ENCODE data around the gene RABL3.

Gene RABL3

GRCh38 chr3:120752230-120752629 lies 9.9 kb upstream of the RABL3 start:
- no peak for DNase-seq (ENCODE audit: low read depth)
- TF ChIP-seq, protein P1, sequence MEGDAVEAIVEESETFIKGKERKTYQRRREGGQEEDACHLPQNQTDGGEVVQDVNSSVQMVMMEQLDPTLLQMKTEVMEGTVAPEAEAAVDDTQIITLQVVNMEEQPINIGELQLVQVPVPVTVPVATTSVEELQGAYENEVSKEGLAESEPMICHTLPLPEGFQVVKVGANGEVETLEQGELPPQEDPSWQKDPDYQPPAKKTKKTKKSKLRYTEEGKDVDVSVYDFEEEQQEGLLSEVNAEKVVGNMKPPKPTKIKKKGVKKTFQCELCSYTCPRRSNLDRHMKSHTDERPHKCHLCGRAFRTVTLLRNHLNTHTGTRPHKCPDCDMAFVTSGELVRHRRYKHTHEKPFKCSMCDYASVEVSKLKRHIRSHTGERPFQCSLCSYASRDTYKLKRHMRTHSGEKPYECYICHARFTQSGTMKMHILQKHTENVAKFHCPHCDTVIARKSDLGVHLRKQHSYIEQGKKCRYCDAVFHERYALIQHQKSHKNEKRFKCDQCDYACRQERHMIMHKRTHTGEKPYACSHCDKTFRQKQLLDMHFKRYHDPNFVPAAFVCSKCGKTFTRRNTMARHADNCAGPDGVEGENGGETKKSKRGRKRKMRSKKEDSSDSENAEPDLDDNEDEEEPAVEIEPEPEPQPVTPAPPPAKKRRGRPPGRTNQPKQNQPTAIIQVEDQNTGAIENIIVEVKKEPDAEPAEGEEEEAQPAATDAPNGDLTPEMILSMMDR (conservative IDR thresholded peaks at IDR 0.05; ENCODE audit: control insufficient read depth, insufficient read depth, low read depth, low read length): no peak
- no peak overlapping the region for H3K4me3 ChIP-seq (ENCODE audit: control insufficient read depth, low read depth, low read length)

DNA sequence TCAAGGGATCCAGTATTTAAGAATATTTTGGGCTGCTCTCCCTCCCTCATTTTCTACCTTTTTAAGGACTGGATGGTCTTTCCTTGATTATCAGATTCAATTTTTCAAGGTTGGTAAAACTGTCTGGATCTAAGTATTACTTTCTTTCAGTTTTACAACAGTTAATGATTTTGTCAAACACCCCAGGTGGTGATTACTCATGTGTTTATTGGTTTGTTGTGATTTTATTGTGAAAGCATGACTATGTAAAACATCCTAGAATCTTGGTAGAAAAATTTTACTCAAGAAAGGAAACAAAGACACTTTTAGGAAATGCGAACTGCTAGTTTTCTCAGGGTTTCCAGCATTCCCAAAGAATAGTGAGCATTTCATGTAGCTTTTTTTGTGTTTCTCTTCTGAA lies 7.5 kb upstream of the RABL3 start:
- DNase-seq (ENCODE audit: low read depth): no peak

DNA sequence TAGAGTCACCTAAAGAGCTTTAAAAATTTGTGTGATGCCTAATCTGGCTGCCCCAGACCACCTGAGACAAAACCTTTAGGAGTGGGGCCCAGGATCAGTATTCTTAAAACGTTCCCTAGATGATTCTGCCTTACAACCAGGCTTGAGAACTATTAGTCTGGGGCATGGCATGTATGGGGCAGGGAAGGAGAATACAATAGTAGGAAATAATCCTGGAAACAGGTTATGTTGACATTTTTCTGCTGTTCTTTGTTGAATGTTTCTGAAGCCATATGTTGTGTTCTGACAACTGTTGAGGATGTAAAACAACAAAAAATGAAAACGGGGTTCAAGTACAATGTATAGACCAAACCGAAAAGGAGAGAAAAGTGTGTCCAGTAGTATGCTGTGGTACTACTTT lies 3.1 kb upstream of the RABL3 start:
- DNase-seq (ENCODE audit: low read depth): no peak
- H3K4me3 ChIP-seq (ENCODE audit: control insufficient read depth, low read depth, low read length): no peak overlapping the region
- TF ChIP-seq, protein P1 (conservative IDR thresholded peaks at IDR 0.05; ENCODE audit: control insufficient read depth, insufficient read depth, low read depth, low read length): no peak

More for the DNA sequence above, 7.5 kb upstream of the RABL3 start:
- H3K4me3 ChIP-seq (ENCODE audit: control insufficient read depth, low read depth, low read length): no peak overlapping the region
- TF ChIP-seq, protein P1 (conservative IDR thresholded peaks at IDR 0.05; ENCODE audit: control insufficient read depth, insufficient read depth, low read depth, low read length): no peak

DNA sequence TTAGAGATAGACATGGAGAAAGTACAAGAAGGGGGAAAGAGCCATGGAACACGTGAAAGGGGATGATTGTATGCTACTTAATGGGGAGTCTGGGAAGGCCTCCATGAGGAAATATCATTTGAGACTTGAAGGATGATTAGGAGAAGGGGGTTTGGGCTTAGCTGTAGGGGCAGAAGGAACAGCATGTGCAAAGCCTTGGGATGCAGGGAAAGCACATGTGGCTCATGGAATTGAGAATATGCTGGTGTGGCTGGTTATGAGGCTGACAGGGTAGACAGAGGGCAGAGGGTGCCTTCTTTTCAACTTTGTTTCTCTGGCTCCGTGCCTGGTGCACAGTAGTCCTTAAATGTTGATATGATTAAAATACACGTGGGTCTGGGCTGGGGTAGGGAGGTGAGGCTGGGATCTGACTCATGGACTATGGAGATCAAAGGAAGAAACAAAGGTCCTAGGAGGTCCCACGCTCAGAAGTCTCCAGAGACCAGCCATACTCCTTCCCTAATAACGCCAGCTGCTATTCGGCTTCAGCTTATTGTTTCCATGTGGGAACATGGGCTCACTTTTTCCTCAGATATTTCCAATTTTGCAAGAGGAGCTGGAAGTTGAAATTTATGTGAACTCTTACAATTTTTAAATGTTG lies 1.4 kb upstream of the RABL3 start:
- peak overlapping the region; percentile 96 for H3K4me3 ChIP-seq (ENCODE audit: control insufficient read depth, low read depth, low read length)
- peak; percentile 86 for DNase-seq (ENCODE audit: low read depth)
- TF ChIP-seq, protein P1 (conservative IDR thresholded peaks at IDR 0.05; ENCODE audit: control insufficient read depth, insufficient read depth, low read depth, low read length): no peak

DNA sequence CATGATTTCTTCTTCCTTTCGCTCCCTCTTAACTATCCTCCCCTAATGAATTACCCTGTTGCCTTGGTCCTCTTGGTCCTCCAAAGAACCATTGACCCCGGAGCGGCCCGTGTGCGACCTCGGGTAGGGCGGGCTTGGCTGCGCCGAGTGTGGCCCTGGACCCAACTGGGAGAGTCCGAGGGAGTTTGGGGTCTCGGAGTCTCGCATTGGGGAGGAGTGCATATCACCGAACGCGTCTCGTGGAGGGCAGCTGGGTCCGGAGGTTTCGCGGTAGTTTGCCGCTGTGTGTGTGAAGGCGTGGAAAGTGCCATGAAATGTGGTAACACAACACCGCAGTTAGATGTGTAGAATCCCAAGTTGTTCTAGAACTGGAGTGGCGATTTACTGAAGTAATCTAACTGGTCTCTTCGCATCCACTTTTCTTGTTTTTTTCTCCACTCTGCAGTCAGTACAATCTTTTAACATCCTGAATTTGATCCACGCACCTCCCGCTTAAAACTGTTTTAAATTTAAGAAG lies 591 bp upstream of the RABL3 start:
- peak overlapping the region; percentile 96 for H3K4me3 ChIP-seq (ENCODE audit: control insufficient read depth, low read depth, low read length)
- TF ChIP-seq, protein P1 (conservative IDR thresholded peaks at IDR 0.05; ENCODE audit: control insufficient read depth, insufficient read depth, low read depth, low read length): no peak
- peak; percentile 34 for DNase-seq (ENCODE audit: low read depth)

GRCh38 chr3:120741837-120742197 lies 499 bp downstream of the RABL3 start:
- TF ChIP-seq, protein P1 (conservative IDR thresholded peaks at IDR 0.05; ENCODE audit: control insufficient read depth, insufficient read depth, low read depth, low read length): no peak
- DNase-seq (ENCODE audit: low read depth): peak; percentile 54

More at GRCh38 chr3:120741837-120742197, 499 bp downstream of the RABL3 start:
- H3K4me3 ChIP-seq (ENCODE audit: control insufficient read depth, low read depth, low read length): peak overlapping the region; percentile 96

All from fibroblast of mammary gland (primary cell).